Fibroblast of peridontal ligament (primary cell): ENCODE data around the gene PCBD1.

Experiments
- DNase-seq: peaks from one replicate; pipeline ENCODE4 v3.0.0-alpha.2; 2010; ENCODE audit errors: extremely low read depth

PCBD1 gene

GRCh38 chr10:70902661-70903261, 14.4 kb upstream of the PCBD1 start:
- DNase-seq, result no peak

DNA sequence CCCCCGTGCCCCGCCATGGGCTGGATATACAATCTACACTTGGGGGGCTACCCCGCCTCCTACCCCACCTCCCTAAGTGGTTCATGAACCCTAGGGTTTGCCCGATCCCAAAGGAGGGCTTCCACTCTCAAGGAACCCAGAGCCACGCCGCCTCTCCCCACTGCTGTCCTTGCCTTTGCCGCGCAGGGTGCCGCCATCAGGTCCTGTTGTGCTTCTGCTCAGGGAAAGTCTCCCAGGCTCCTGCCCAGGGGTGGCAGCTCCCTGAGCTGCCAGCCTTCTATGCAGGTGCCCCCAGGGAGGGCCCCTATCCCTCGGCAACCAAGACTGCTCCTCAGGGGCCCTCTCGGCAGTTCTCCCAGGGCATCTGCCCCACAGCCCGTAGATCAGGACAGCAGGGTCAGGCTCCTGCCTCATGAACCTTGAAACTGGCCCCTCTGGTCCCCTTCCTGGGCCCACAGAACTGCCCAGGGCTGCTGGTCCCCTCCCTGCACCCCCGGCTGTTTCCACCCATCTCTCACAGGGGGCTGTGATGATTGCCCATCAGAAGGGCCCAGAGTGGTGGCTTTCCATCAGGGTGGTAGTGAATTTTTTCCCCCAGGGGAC, 13.0 kb upstream of the PCBD1 start:
- DNase-seq, result no peak

- no peak for DNase-seq
These were observed 10.7 kb upstream of the PCBD1 start for GRCh38 chr10:70899096-70899495.

- no peak for DNase-seq
These were observed 10.3 kb upstream of the PCBD1 start for GRCh38 chr10:70898687-70899086.

DNA sequence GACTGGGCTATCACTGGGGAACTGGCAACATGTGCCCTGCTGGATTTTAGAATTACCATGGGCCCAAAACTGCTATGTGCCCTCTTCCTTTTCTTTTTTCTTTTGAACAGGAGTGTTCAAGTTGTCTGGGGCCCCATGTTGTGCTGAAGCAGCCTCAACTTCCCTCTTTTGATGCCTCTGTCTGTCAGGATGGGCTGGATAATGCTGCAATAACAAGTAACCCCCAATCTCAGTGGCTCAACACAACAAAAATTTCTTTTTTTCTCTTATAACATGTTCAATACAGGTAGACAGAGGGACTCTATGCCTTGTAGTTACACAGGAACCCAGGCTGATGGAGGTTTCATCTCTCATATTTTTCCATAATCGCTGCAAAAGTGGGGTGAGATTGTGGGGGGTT, 8.2 kb upstream of the PCBD1 start:
- no peak for DNase-seq

- no peak for DNase-seq
These were observed 6.1 kb upstream of the PCBD1 start for GRCh38 chr10:70894416-70894815.

GRCh38 chr10:70893227-70894006, 5.1 kb upstream of the PCBD1 start:
- DNase-seq, result no peak

- DNase-seq, result no peak
These were observed 4.3 kb upstream of the PCBD1 start for GRCh38 chr10:70892631-70893030.

- DNase-seq, result no peak
These were observed 3.3 kb upstream of the PCBD1 start for GRCh38 chr10:70891627-70892026.

GRCh38 chr10:70890917-70891431, 2.6 kb upstream of the PCBD1 start:
- no peak for DNase-seq

DNA sequence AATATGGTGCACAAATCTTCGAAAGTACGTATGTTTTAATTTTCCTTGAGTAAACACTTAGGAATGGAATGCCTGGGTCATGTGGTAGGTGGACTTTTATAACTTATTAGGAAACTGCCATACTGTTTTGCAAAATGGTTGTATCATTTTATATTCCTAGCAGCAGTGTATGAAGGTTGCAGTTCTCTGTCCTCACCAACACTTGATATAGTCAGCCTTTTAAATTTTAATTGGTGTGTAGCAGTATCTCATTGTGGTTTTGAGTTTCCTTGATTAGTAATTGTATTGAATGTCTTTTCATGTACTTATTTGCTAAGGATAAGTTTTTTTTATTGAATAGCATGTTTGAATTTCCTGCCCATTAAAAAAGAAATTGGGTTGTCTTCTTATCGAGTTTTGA, 926 bp upstream of the PCBD1 start:
- DNase-seq, result no peak

DNA sequence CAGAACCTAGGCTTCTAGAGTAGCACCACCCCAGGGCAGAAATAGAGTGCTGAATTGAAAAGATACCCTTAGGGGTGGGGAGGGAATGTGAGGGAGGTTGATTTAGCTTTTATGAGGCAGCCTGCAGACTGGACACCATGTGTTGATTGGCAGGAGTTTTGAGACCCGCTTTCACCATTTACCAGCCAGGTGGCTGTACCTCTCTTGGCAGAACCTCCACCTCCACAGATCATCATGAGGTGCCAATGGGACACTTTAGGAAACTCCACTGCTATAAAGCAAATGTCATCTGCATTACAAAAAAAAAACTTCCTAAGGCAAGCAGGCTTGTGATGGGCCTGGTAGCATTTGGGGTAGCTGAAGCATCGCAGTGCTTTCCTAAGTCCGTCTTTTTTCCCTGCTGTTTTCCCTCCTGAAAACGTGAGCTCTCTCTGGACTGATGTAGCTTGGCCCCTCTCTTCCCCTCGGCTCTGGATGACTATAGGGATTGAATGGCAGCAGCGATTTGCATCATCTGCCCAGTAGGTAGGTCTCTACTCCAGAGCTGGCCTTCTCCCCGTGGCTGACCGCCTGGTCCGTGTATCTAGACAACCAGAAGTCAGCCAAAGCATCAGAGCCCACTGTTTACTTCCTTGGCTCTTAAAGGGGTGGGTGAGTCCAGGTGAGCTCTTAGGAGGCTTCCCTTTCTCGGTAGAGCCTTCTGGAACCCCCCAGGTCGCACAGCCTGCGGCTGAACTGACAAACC, 1.3 kb downstream of the PCBD1 start:
- DNase-seq, result no peak

DNA sequence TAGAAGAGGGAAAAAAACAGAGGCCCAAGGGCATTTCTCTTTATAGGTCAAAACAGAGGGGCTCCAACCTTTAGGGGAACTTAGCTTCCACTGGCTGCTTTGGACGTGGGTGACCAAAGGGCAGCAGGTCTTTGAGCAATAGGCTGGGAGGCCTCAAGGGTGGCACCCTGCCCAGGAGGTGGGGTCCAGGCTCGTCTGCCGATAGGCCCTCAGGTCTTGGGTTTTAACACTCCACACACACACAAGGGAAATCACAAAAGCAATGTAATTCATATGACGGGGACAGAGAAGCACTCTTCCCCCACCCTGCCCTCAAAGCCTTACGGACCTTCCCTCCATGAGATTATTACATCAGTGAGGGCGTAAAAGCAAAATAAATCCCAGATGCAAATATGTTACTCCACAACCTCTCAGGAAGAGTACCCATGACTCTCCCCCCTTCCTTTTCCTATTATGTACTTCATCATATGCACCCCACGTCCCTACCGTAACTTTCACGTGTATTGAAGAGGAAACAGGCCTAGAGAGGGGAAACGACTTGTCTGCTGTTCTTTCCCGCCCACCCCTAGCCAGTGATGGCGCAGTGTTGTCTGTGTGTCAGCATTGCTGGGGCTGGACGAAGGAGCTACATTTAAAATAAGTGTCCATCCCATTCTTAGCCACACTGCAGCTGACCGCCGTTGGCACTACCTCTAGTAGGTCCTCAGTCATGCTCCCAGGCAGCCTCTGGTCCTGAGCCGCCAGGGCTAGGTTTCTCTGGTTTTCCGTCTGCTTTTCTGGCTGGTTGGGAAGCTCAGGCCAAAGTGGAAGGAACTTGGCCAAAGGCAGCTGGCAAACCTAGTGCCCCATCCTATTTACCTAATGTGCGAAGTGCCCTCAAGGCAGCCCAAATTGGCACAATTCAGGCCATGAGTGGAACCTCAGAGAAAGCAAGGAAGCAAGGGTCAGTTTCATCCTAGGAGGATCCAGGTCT, 2.1 kb downstream of the PCBD1 start:
- DNase-seq, result no peak

DNA sequence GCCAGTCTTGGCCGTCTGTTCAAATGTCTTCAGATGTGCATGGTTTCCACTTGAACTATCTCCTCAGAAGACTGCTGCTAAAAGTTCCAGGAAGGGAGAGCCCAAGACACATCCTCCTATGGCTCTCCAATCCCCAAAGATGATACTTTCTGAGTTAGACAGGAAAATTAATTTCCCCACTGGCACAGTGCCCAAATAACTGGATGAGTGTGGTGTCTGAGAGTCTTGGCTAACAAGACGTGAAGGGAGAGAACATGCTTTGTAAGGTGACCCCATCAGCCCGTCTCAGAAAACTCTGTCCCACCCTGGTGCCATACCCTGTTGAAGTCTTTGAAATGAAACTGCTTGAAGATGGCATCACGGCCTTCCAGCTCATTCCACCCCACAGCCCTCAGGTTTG, 2.9 kb downstream of the PCBD1 start:
- DNase-seq, result no peak

DNA sequence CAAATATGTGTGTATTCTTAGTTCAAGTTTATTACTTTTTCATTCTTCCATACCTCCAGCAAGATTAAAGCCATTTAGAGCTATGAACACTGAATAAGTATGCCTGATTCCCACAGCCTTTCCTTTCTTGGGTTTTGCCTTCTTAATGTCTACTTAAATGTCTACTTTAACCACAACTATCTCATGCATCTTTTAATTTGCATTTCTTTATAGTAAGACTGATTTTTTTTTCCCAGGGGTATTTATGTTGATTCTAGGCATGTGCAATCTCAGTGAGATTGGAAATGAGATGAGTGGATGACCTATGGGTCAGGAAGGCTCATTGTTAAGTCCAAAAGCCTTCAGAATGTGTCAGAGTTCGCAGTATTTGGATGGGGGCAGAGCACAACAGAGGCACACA, 3.6 kb downstream of the PCBD1 start:
- DNase-seq, result no peak

DNA sequence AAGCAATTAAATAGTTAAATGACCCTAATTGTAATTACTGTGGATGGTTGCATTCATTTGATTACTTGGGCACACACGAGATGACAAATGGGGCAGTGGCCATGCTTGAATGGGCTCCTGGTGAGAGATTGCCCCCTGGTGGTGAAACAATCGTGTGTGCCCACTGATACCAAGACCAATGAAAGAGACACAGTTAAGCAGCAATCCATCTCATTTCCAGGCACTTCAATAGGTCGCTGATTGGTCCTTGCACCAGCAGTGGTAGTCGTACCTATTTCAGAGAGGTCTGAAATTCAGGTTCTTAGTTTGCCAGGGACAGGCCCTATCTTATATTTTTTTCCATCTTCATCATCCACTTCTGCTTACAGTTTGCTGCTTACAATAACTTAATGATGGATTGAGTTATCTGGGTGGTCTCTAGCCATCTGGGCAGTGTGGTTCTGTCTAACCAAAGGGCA, 8.3 kb downstream of the PCBD1 start:
- peak; percentile 86 for DNase-seq

GRCh38 chr10:70879207-70879606, 9.2 kb downstream of the PCBD1 start:
- DNase-seq, result no peak

DNA sequence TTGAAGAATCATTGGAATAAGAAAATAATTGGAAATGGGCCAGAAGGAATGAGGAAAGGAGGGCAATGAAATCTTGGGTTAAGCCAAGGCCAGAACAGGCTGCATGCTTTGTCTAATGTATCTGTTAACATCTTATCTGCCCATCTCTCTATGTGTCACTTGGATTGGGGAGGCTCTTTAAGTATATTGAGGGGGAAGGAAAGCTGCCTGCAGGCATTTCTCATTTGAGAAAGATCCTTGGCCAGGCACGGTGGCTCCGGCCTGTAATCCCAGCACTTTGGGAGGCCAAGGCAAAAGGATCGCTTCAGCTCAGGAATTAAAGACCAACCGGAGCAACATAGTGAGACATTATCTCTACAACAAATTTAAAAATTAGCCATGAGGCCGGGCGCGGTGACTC, 14.3 kb downstream of the PCBD1 start:
- DNase-seq, result no peak

GRCh38 chr10:70872291-70872690, 16.1 kb downstream of the PCBD1 start:
- no peak for DNase-seq

DNA sequence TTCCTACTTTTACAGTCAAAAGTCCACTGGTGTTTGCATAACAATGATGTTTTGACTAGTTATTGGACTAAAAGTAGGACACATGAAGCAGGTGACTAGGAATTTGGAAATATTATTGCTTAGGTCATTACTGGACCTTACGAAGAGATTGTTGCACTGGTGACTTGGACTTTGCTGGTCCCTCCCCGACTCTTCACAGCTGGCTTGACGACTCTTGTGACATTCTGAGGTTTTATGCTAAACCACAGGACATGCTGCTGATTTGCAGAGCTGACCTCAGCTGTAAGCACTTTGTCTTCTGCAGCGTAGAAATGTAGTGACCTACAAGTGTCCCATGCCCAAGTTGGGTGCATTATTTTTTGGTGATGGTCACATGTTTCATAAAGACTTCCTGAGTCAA, 21.9 kb downstream of the PCBD1 start:
- DNase-seq, result no peak

DNA sequence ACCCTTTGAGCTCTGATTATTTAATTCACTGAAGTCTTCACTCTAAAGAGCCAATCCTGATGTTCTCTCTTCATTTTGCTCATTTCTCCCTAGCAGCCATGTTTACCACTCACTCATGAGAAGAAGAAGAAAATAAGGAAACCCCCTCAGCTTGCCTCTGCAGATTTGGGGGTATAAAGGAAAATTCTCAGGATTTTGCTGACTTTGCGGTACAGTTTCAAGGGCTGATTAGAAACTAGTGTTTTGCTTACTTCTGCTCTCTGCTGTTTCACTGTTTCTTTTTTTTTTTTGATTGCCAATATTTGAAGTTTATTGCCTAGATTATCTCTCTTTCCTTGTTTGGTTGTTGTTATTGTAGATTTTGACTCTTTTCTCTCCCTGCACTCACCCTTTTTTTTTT, 23.4 kb downstream of the PCBD1 start:
- DNase-seq, result no peak
